DMS 273 treated with DMSO at 0.1 percent for 48 hours (cell line): Measurements from ENCODE around the gene KCNK6.
"Not testable (repeated sequence)": the region's sequence is repeated elsewhere in the genome, so short reads cannot be mapped to it uniquely, and the experiment has no call there.

Experiments
- DNase-seq: peaks from one replicate; lab custom pipeline; 2025; lab: John Stamatoyannopoulos, UW

Gene KCNK6

GRCh38 chr19:38362076-38362945, 42.7 kb downstream of the KCNK6 start:
- peak; percentile 37 for DNase-seq

GRCh38 chr19:38362946-38363688, 43.5 kb downstream of the KCNK6 start:
- not testable (repeated sequence) for DNase-seq

GRCh38 chr19:38367041-38367440, 47.4 kb downstream of the KCNK6 start:
- DNase-seq = no peak

GRCh38 chr19:38369584-38369983, 49.9 kb downstream of the KCNK6 start:
- DNase-seq = no peak

- DNase-seq = no peak
Measured at GRCh38 chr19:38370299-38370698, 50.7 kb downstream of the KCNK6 start.

- no peak for DNase-seq
Measured at GRCh38 chr19:38371081-38371480, 51.4 kb downstream of the KCNK6 start.

- no peak for DNase-seq
Measured at GRCh38 chr19:38373907-38374331, 54.3 kb downstream of the KCNK6 start.

- peak; percentile 98 for DNase-seq
Measured at GRCh38 chr19:38374332-38375097, 54.9 kb downstream of the KCNK6 start, which contains the start of gene PSMD8. TSS of gene PSMD8 (plus strand) at chr19:38374571. CDS start at chr19:38374602, 31 bp downstream.

- DNase-seq = no peak
Measured at GRCh38 chr19:38375098-38375493, 55.5 kb downstream of the KCNK6 start.

GRCh38 chr19:38375748-38376147, 56.1 kb downstream of the KCNK6 start:
- DNase-seq = no peak

- no peak for DNase-seq
Measured at GRCh38 chr19:38376576-38376975, 56.9 kb downstream of the KCNK6 start.

GRCh38 chr19:38377052-38377451, 57.4 kb downstream of the KCNK6 start:
- no peak for DNase-seq

- DNase-seq = no peak
Measured at GRCh38 chr19:38378866-38379265, 59.2 kb downstream of the KCNK6 start.

- DNase-seq = no peak
Measured at GRCh38 chr19:38381138-38381537, 61.5 kb downstream of the KCNK6 start.
